Breast epithelium (tissue), 4 donors: ENCODE measurements around the gene PPP2R2D. TPM values are rescaled to one million over a fixed set of nuclear protein-coding genes. Genes with fewer than 3 reads are reported as not detected.
A peak's percentile ranks its signal among the peaks of the same experiment; 100 is the strongest.

Experiments used
- DNase-seq, 2 donors: peaks; one replicate each; pipeline ENCODE4 v3.0.0-alpha.2; 2019; ENCODE audit warnings: low spot score in 2 of 2
- H3K27ac ChIP-seq, 2 donors: fragments of 200-600 bp; sonication (generic) in 1 of 2; one replicate each; pipeline ENCODE4 v1.5.1; 2016 to 2019; ENCODE audit warnings: mild to moderate bottlenecking in 1 of 2
- H3K27me3 ChIP-seq, 2 donors: fragments of 200-600 bp; sonication (generic) in 1 of 2; one replicate each; pipeline versions ENCODE4 v1.5.1 to v1.6.0; 2017 to 2019; ENCODE audit warnings: control low read depth in 1 of 2, mild to moderate bottlenecking in 1 of 2
- H3K36me3 ChIP-seq: fragments of 200-600 bp; one replicate; pipeline ENCODE4 v1.5.1; 2019
- H3K4me1 ChIP-seq, 2 donors: fragments of 200-600 bp; sonication (generic); one replicate each; pipeline ENCODE4 v1.5.1; 2016 to 2019; ENCODE audit warnings: control low read depth in 1 of 2
- H3K4me3 ChIP-seq, 3 donors: fragments of 200-600 bp; sonication (generic); 1 replicate in 2 of 3; 2 replicates in 1 of 3; pipeline ENCODE4 v1.5.1; 2016 to 2019; ENCODE audit warnings: mild to moderate bottlenecking in 3 of 3, moderate library complexity in 2 of 3
- H3K9me3 ChIP-seq, 2 donors: fragments of 200-600 bp; sonication (generic) in 1 of 2; one replicate each; pipeline ENCODE4 v1.5.1; 2016 to 2019; ENCODE audit warnings: control low read depth in 1 of 2
- POLR2A ChIP-seq: fragments of 450-650 bp; IDR thresholded peaks from one replicate; pipeline ENCODE4 v1.6.1; 2016; ENCODE audit warnings: antibody characterized with exemption, mild to moderate bottlenecking, moderate library complexity
- POLR2AphosphoS5 ChIP-seq, 3 donors: sonication (generic); formaldehyde crosslinking; IDR thresholded peaks; one replicate each; pipeline ENCODE4 v1.6.1; 2017; ENCODE audit warnings: antibody characterized with exemption in 3 of 3
- intact Hi-C: fragments of 100-400 bp; cut with DNase I; formaldehyde crosslinking; loops from one replicate; pipeline ENCODE4 v1.15.1; 2023; ENCODE audit warnings: low total_unique reads
- total RNA-seq, 3 donors: library from RNA; depleted of rRNA; stranded (reverse); fragments of >200 nt; gene quantifications; one replicate each; pipeline ENCODE4 v1.1.0, GENCODE V29; 2016
- TF ChIP-seq, protein P1 (sequence below), 3 donors: fragments of 450-650 bp; IDR thresholded peaks; one replicate each; pipeline ENCODE4 v1.5.1; 2016 to 2017; ENCODE audit warnings: antibody characterized with exemption in 3 of 3, mild to moderate bottlenecking in 3 of 3, moderate library complexity in 3 of 3

The PPP2R2D gene
- total RNA-seq, 3 donors from 2014 or later: 33.0 to 51.8 (median 44.1) TPM

DNA sequence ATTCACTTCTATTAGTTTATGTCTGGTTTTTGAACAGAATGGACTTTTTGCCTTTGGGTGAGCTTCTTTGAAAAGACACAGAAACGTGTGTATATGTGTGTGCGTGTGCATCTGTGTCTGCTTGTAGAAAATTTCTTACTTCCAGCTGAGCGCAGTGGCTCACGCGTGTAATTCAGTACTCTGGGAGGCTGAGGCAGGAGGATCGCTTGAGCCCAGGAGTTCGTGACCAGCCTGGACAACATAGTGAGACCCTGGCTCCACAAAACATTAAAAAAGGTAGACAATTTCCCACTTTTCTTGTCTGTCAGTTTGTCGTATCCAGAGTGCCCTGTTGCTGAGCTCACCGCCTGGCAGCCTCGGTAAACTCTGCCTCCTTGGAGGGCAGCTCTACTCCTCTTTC, 25.4 kb downstream of the PPP2R2D start:
- TF ChIP-seq POLR2AphosphoS5 (IDR thresholded peaks at IDR 0.05): no peak
- TF ChIP-seq POLR2A: no peak
- TF ChIP-seq, protein P1, sequence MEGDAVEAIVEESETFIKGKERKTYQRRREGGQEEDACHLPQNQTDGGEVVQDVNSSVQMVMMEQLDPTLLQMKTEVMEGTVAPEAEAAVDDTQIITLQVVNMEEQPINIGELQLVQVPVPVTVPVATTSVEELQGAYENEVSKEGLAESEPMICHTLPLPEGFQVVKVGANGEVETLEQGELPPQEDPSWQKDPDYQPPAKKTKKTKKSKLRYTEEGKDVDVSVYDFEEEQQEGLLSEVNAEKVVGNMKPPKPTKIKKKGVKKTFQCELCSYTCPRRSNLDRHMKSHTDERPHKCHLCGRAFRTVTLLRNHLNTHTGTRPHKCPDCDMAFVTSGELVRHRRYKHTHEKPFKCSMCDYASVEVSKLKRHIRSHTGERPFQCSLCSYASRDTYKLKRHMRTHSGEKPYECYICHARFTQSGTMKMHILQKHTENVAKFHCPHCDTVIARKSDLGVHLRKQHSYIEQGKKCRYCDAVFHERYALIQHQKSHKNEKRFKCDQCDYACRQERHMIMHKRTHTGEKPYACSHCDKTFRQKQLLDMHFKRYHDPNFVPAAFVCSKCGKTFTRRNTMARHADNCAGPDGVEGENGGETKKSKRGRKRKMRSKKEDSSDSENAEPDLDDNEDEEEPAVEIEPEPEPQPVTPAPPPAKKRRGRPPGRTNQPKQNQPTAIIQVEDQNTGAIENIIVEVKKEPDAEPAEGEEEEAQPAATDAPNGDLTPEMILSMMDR (IDR thresholded peaks at IDR 0.05): no peak
- intact Hi-C loops: no loop called here
- no peak for DNase-seq
- no peaks in the 10 kb centered on the region for H3K27me3 ChIP-seq
- no peak overlapping the region for H3K4me3 ChIP-seq
- H3K36me3 ChIP-seq: no peaks in the 10 kb centered on the region
- H3K9me3 ChIP-seq: peaks cover 0 to 11% of the 10 kb centered on the region in 2 donors
- peaks cover 0 to 3% of the 10 kb centered on the region in 2 donors for H3K4me1 ChIP-seq
- H3K27ac ChIP-seq: no peak overlapping the region

DNA sequence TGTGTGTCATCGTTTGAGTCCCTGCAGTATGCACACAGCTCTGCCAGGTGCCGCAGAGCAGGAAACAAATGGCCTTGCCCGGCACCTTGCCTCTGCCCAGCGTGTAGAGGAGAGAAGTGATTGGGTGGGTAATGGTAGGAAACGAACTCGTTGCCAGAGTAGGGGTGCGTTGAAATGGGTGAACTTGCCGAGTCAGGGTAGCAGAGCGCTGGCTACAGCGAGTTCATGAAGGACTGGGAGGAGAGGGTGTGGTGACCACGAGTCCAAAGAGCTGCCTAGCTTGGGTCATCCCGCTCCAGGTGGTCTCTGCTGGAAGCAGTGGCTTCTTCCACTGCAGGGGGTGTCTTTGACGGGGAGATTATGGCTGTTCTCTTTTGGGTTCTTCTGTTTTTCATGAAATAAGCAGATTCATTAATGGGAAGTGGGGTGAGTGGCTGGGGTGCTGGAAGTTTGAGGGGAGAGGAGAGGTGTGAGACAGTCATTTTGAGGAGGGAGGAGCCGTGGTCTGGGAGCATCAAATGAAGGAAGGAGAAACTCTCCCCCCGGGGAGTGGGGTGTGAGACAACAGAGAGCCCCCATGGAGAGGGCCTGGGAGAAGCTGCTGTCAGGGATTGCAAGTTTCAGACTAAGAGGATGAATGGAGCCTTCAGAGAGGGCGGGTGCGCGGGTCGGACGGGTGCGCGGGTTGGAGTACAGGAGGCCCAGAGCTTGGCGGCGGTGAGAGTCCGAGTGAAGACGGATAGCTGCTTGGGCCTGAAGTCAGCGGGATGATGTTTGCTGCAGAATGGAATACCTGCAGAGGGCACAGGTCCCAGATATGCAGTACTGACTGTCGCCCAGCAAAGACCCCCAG, 26.2 kb downstream of the PPP2R2D start:
- H3K4me1 ChIP-seq: peaks cover 0 to 3% of the 10 kb centered on the region in 2 donors
- TF ChIP-seq POLR2A (no peak), POLR2AphosphoS5 (IDR thresholded peaks at IDR 0.05) (no peak)
- TF ChIP-seq, protein P1 (IDR thresholded peaks at IDR 0.05): no peak
- no peak overlapping the region for H3K27ac ChIP-seq
- no peak for DNase-seq
- intact Hi-C loops: no loop called here
- no peak overlapping the region for H3K4me3 ChIP-seq
- H3K9me3 ChIP-seq: peaks cover 0 to 11% of the 10 kb centered on the region in 2 donors
- no peaks in the 10 kb centered on the region for H3K27me3 ChIP-seq
- H3K36me3 ChIP-seq: no peaks in the 10 kb centered on the region

DNA sequence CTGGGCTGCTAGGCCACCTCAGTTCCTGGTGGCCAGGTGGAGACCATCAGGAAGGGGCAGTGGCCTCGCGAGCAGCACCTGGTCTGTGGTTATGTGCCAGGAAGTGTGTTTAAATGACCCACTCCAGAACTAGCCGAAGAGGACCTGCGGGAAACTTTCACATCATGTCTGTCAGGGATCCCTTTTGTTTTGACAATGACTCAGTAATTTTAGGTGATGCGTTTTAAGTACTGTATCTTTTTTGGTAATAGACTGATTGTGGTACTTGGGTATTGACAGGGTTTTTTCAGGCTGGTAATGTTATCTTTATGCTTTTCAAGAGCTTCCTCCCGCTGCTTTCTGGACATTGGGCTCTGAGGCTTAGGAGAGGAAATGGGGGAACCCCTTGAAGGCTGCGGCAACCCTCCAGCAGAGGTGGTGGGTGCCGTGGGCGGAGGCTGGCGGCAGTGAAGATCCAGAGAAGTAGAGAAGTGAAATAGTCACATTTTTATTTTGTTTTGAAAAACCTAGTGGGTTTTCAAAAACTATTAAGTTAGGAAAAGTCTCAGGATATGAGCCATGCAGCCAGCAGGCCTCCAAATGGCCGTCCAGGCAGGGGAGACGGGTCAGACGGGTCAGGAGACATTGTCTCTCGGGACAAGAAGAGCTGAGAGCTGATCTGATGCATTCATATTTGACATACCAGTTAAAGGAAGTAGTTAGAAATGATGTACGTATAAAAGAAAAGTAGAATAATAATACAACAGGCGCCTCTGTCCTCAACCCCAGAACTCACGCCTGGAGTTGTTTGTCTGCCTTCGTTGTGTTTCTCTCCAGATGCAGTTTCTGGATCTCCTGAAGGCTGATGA, 27.7 kb downstream of the PPP2R2D start:
- intact Hi-C loops: no loop called here
- Histone ChIP-seq H3K36me3 (no peaks in the 10 kb centered on the region), H3K4me1 (peaks cover 0 to 3% of the 10 kb centered on the region in 2 donors), H3K27ac (peak overlapping the region in 1 of 2 donors; percentile 65), H3K9me3 (peaks cover 0 to 11% of the 10 kb centered on the region in 2 donors), H3K27me3 (no peaks in the 10 kb centered on the region), H3K4me3 (peak overlapping the region in 1 of 3 donors; percentile 2)
- no peak for DNase-seq
- no peak for TF ChIP-seq POLR2A
- TF ChIP-seq, protein P1 (IDR thresholded peaks at IDR 0.05): no peak
- TF ChIP-seq POLR2AphosphoS5 (IDR thresholded peaks at IDR 0.05): no peak

DNA sequence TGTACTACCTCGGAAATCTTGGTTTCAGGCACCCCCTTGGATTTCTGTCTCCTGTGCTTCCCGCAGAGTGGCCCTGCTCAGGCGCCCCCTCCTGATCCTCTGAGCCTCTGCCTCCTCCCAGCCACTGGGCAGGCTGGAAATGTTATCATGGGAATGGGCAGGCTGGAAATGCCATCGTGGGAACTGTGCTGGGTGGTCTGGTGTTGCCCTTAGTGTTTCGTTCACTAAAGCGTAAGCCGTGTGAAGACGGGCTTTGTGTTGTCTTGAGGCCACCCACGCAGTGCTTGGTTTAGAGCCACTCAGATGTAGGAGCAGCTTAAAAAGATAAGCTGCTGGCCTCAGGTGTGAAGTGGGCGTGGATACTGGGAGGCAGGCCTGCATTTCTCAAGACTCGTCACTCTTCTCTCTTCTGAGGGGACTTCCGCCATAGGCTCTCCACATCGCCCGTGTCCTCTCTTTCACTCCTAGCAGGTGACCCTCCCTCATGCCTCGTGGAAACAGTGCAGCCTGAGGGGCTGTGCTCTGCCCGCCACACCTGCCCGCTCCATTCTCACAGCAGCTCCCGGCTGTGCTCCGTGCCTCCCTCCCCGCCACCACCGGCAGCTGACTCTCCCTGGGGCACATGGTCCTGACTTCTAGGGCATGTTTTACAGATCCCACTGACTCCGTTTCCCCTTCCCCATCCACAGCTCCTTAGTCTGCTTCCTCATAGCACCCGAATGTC, 28.5 kb downstream of the PPP2R2D start:
- Histone ChIP-seq H3K36me3 (no peaks in the 10 kb centered on the region), H3K4me1 (peaks cover 0 to 3% of the 10 kb centered on the region in 2 donors), H3K4me3 (no peak overlapping the region), H3K9me3 (peaks cover 0 to 11% of the 10 kb centered on the region in 2 donors), H3K27me3 (no peaks in the 10 kb centered on the region), H3K27ac (peak overlapping the region in 1 of 2 donors; percentile 65)
- no peak for TF ChIP-seq POLR2A
- TF ChIP-seq POLR2AphosphoS5 (IDR thresholded peaks at IDR 0.05): no peak
- TF ChIP-seq, protein P1 (IDR thresholded peaks at IDR 0.05): no peak
- DNase-seq: no peak
- intact Hi-C loops: no loop called here
